Activated naive CD4-positive, alpha-beta T cell treated with anti-CD3 and anti-CD28 coated beads for 36 hours (primary cell): Measurements from ENCODE around the gene CFAP61. TPM values are rescaled to one million over a fixed set of nuclear protein-coding genes. Genes with fewer than 3 reads are reported as not detected.

Experiments used
- CTCF ChIA-PET: fragments of 350-600 bp; sonication (Branson Sonifier 250); formaldehyde crosslinking; loops from one replicate; lab custom pipeline; 2021; ENCODE audit warnings: antibody characterized with exemption; lab: Charles Lee
- DNase-seq: peaks from one replicate; pipeline ENCODE4 v3.0.0-alpha.2; 2020
- H3K27ac Mint-ChIP-seq: one replicate; pipeline ENCODE4 v1.8.0; 2021; ENCODE audit warnings: mild to moderate bottlenecking, mixed read lengths
- H3K27me3 Mint-ChIP-seq: one replicate; pipeline ENCODE4 v1.8.0; 2021; ENCODE audit warnings: low read depth, mixed read lengths
- H3K36me3 Mint-ChIP-seq: one replicate; pipeline ENCODE4 v1.8.0; 2021; ENCODE audit warnings: low read depth, mixed read lengths
- H3K4me1 Mint-ChIP-seq: one replicate; pipeline ENCODE4 v1.8.0; 2021; ENCODE audit warnings: low read depth, mixed read lengths
- H3K4me3 Mint-ChIP-seq: one replicate; pipeline ENCODE4 v1.8.0; 2021; ENCODE audit warnings: mild to moderate bottlenecking, moderate library complexity, mixed read lengths
- H3K9me3 Mint-ChIP-seq: one replicate; pipeline ENCODE4 v1.8.0; 2021; ENCODE audit warnings: mixed read lengths
- intact Hi-C: fragments of 100-400 bp; cut with micrococcal nuclease; formaldehyde crosslinking; loops from one replicate; pipeline ENCODE4 v1.15.1; 2023
- total RNA-seq, 2 experiments: library from RNA; stranded (reverse); gene quantifications; one replicate each; pipeline ENCODE4 v1.2.3, GENCODE V29; 2021

Gene CFAP61
- total RNA-seq, 2 experiments from 2014 or later = not detected

DNA sequence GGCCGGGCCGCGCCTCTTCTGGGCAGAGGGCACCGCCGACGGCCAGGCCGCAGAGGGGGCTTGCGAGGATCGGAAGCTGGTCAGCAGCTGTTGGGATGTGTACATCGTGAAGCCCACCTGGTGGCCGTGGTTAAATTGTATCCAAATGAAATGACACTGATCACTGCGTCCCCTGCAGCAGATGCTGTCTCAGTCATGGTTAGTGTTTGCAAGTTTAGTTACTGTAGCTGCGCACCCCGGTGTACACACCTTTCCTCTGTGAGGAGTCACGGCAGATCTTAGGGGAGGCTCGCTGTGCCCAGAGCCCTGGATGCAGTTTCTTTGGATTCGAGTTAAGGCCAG is 34.5 kb upstream of the CFAP61 start:
- no peaks in the 10 kb centered on the region for H3K27me3 Mint-ChIP-seq
- CTCF ChIA-PET = interaction anchor here (1.4 to 5.0 kb wide), 2 partner anchors 13 to 34 kb away, joined by 5 to 18 read pairs; partner anchors contain the start of genes CFAP61 and CRNKL1
- intact Hi-C loops = loop anchor here (1.0 to 10.0 kb wide), 6 partner anchors 34 to 1883 kb away; partner anchors contain the start of genes CFAP61, CRNKL1, KAT14 and PET117
- H3K36me3 Mint-ChIP-seq = peaks cover 10% of the 10 kb centered on the region
- DNase-seq = peak; percentile 41
- peak overlapping the region; percentile 40 for H3K27ac Mint-ChIP-seq
- H3K4me1 Mint-ChIP-seq = peaks cover 59% of the 10 kb centered on the region
- H3K4me3 Mint-ChIP-seq = peak overlapping the region; percentile 88
- no peaks in the 10 kb centered on the region for H3K9me3 Mint-ChIP-seq

GRCh38 chr20:20018366-20018765 is 34.0 kb upstream of the CFAP61 start:
- peak overlapping the region; percentile 40 for H3K27ac Mint-ChIP-seq
- peaks cover 61% of the 10 kb centered on the region for H3K4me1 Mint-ChIP-seq
- intact Hi-C loops = loop anchor here (5.0 to 10.0 kb wide), 3 partner anchors 696 to 1884 kb away; partner anchors contain the start of genes KAT14, PET117, RALGAPA2 and SMIM26
- H3K9me3 Mint-ChIP-seq = no peaks in the 10 kb centered on the region
- DNase-seq = no peak
- H3K27me3 Mint-ChIP-seq = no peaks in the 10 kb centered on the region
- peaks cover 10% of the 10 kb centered on the region for H3K36me3 Mint-ChIP-seq
- peak overlapping the region; percentile 88 for H3K4me3 Mint-ChIP-seq
- CTCF ChIA-PET = interaction anchor here (5.0 kb wide), 1 partner anchor 34 kb away, joined by 18 read pairs; the partner anchor contains the start of genes CFAP61 and CRNKL1

DNA sequence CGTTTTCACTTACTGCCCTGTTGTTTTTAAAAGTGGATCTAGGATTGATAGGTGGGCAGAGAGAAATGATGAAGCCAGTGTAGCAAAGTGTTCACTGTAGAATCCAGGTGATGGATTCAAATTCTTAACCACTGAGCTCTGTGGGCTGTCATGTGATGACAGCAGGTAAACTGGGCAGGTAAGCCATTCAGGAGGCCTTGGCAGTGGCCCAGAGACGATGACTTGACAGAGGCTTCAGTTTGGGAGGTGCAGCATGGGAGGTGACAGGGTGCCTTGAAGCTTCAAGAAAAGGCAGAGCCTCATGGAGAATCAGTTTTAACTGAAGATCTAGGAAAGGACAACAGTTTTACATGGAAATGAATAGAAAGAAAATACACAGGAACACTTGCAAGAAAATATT is 33.2 kb upstream of the CFAP61 start:
- H3K4me1 Mint-ChIP-seq = peaks cover 67% of the 10 kb centered on the region
- DNase-seq = no peak
- H3K4me3 Mint-ChIP-seq = peak overlapping the region; percentile 88
- CTCF ChIA-PET = no interaction called here
- peak overlapping the region; percentile 56 for H3K27ac Mint-ChIP-seq
- no peaks in the 10 kb centered on the region for H3K9me3 Mint-ChIP-seq
- intact Hi-C loops = loop anchor here (5.0 to 10.0 kb wide), 3 partner anchors 696 to 1884 kb away; partner anchors contain the start of genes KAT14, PET117, RALGAPA2 and SMIM26
- H3K36me3 Mint-ChIP-seq = peaks cover 14% of the 10 kb centered on the region
- H3K27me3 Mint-ChIP-seq = no peaks in the 10 kb centered on the region

GRCh38 chr20:20020908-20021307 is 31.4 kb upstream of the CFAP61 start:
- Mint-ChIP-seq H3K4me3 (no peak overlapping the region), H3K27ac (peak overlapping the region; percentile 42), H3K27me3 (no peaks in the 10 kb centered on the region), H3K4me1 (peaks cover 60% of the 10 kb centered on the region), H3K9me3 (no peaks in the 10 kb centered on the region), H3K36me3 (peaks cover 14% of the 10 kb centered on the region)
- DNase-seq = no peak
- CTCF ChIA-PET = no interaction called here
- intact Hi-C loops = no loop called here

DNA sequence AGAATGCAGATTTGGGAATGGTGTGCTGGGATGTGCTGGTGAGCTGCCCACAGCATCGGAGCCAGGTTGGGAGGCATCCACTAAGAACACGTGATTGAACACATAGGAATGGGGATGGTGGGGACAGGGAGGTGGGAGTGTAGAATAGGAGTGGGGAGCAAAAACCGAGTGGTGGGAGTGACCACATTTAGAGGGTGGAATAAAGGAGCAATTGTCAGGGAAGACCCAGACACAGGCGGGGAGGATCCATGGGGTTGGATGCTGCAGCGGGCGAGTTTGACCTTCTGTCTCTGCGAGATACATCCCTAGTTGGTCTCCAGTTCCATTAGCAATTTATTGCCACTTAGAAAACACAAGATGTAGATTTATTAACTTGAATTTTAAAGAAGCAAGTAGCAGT is 30.5 kb upstream of the CFAP61 start:
- H3K4me3 Mint-ChIP-seq = no peak overlapping the region
- H3K9me3 Mint-ChIP-seq = no peaks in the 10 kb centered on the region
- no peaks in the 10 kb centered on the region for H3K27me3 Mint-ChIP-seq
- H3K27ac Mint-ChIP-seq = peak overlapping the region; percentile 10
- CTCF ChIA-PET = no interaction called here
- intact Hi-C loops = no loop called here
- DNase-seq = no peak
- peaks cover 56% of the 10 kb centered on the region for H3K4me1 Mint-ChIP-seq
- peaks cover 15% of the 10 kb centered on the region for H3K36me3 Mint-ChIP-seq

DNA sequence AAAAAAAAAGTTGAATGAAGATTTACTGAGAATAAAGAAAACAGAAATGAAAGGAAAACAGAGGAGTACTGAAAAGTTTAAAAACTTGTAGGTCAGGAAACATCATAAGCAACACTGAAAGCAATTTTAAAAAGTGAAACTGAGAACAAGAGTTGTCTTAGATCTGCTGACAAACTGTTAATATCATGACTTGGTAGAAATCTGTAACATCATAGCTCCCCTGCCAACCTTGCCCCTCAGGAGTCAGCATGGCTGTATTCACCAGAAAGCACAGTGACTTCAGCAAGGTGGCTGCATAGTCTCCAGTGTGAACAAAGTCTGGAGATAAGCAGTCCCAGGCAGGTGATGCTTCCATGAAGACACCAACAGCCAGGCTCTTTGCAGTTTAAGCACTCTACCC is 29.8 kb upstream of the CFAP61 start:
- Mint-ChIP-seq H3K27ac (peak overlapping the region; percentile 63), H3K4me1 (peaks cover 52% of the 10 kb centered on the region), H3K4me3 (no peak overlapping the region), H3K36me3 (peaks cover 16% of the 10 kb centered on the region), H3K9me3 (no peaks in the 10 kb centered on the region), H3K27me3 (no peaks in the 10 kb centered on the region)
- DNase-seq = no peak
- intact Hi-C loops = no loop called here
- CTCF ChIA-PET = no interaction called here

- H3K4me1 Mint-ChIP-seq = peaks cover 47% of the 10 kb centered on the region
- no peak overlapping the region for H3K4me3 Mint-ChIP-seq
- intact Hi-C loops = no loop called here
- no peaks in the 10 kb centered on the region for H3K9me3 Mint-ChIP-seq
- CTCF ChIA-PET = no interaction called here
- H3K27me3 Mint-ChIP-seq = no peaks in the 10 kb centered on the region
- H3K36me3 Mint-ChIP-seq = peaks cover 18% of the 10 kb centered on the region
- peak overlapping the region; percentile 3 for H3K27ac Mint-ChIP-seq
- no peak for DNase-seq
These were observed 28.9 kb upstream of the CFAP61 start for GRCh38 chr20:20023395-20023794.

GRCh38 chr20:20024942-20025341 is 27.4 kb upstream of the CFAP61 start:
- DNase-seq = no peak
- Mint-ChIP-seq H3K4me1 (peaks cover 35% of the 10 kb centered on the region), H3K27me3 (no peaks in the 10 kb centered on the region), H3K27ac (no peak overlapping the region), H3K4me3 (no peak overlapping the region), H3K9me3 (no peaks in the 10 kb centered on the region), H3K36me3 (peaks cover 14% of the 10 kb centered on the region)
- CTCF ChIA-PET = no interaction called here
- intact Hi-C loops = no loop called here

DNA sequence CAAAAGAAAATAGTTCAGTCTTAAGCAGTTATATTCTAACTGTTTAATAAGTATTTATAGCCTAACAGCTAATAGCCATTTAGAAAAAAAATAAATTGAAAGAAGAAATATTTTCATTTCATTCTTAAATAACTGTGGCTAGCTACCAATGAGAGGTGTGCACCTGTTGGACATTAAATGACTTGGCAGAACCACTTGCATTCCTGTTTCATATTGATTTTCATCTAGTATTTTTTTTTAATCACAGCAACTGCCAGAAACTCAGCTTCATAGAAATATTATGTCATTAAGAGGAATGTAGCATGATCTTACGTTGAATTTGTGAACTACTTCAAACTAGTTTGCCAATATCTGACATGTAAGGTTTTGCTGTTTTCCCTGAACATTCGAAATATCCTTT is 25.0 kb upstream of the CFAP61 start:
- Mint-ChIP-seq H3K27me3 (no peaks in the 10 kb centered on the region), H3K9me3 (no peaks in the 10 kb centered on the region), H3K36me3 (peaks cover 14% of the 10 kb centered on the region), H3K4me3 (no peak overlapping the region), H3K4me1 (peaks cover 15% of the 10 kb centered on the region), H3K27ac (no peak overlapping the region)
- CTCF ChIA-PET = interaction anchor here (0.8 to 1.2 kb wide), 2 partner anchors 21 to 31 kb away, joined by 3 read pairs; no protein-coding TSS in a partner anchor
- intact Hi-C loops = no loop called here
- no peak for DNase-seq

GRCh38 chr20:20031790-20032189 is 20.5 kb upstream of the CFAP61 start:
- intact Hi-C loops = no loop called here
- H3K27ac Mint-ChIP-seq = no peak overlapping the region
- H3K4me3 Mint-ChIP-seq = no peak overlapping the region
- no peak for DNase-seq
- no peaks in the 10 kb centered on the region for H3K27me3 Mint-ChIP-seq
- H3K9me3 Mint-ChIP-seq = no peaks in the 10 kb centered on the region
- peaks cover 3% of the 10 kb centered on the region for H3K4me1 Mint-ChIP-seq
- CTCF ChIA-PET = no interaction called here
- H3K36me3 Mint-ChIP-seq = peaks cover 15% of the 10 kb centered on the region

- Mint-ChIP-seq H3K27ac (no peak overlapping the region), H3K9me3 (no peaks in the 10 kb centered on the region), H3K4me1 (peaks cover 3% of the 10 kb centered on the region), H3K4me3 (no peak overlapping the region), H3K27me3 (no peaks in the 10 kb centered on the region), H3K36me3 (peaks cover 21% of the 10 kb centered on the region)
- no peak for DNase-seq
- CTCF ChIA-PET = no interaction called here
- intact Hi-C loops = no loop called here
These were observed 17.8 kb upstream of the CFAP61 start for GRCh38 chr20:20034486-20034885.

DNA sequence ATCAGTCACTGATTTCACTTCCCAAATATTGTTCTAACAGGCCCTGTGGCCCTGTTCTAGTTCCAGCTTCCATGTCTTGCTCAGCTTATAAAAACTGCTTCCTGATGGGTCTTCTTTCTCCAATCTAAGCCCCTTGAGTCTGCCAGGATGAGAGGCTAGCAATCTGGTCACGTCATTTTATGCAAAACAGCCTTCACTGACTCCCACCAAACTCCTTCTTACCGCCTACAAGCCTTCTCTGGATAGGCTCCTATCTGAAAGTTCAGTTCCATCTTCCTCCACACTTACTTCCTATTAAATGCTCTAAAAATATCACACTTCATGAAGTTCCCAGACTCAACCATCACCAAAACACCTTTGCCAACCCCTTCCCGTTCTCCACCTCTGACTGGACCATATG is 15.6 kb upstream of the CFAP61 start:
- H3K4me3 Mint-ChIP-seq = no peak overlapping the region
- H3K36me3 Mint-ChIP-seq = peaks cover 33% of the 10 kb centered on the region
- CTCF ChIA-PET = no interaction called here
- no peaks in the 10 kb centered on the region for H3K27me3 Mint-ChIP-seq
- intact Hi-C loops = no loop called here
- no peak overlapping the region for H3K27ac Mint-ChIP-seq
- no peaks in the 10 kb centered on the region for H3K9me3 Mint-ChIP-seq
- no peak for DNase-seq
- no peaks in the 10 kb centered on the region for H3K4me1 Mint-ChIP-seq

GRCh38 chr20:20037960-20038359 is 14.4 kb upstream of the CFAP61 start:
- peaks cover 39% of the 10 kb centered on the region for H3K36me3 Mint-ChIP-seq

More at GRCh38 chr20:20037960-20038359, 14.4 kb upstream of the CFAP61 start:
- Mint-ChIP-seq H3K9me3 (no peaks in the 10 kb centered on the region), H3K27me3 (no peaks in the 10 kb centered on the region), H3K4me1 (no peaks in the 10 kb centered on the region), H3K4me3 (no peak overlapping the region), H3K27ac (no peak overlapping the region)
- intact Hi-C loops = no loop called here
- DNase-seq = no peak
- CTCF ChIA-PET = no interaction called here
